H1 (cell line): Measurements from ENCODE around the gene HBEGF. TPM values are rescaled to one million over a fixed set of nuclear protein-coding genes. Genes with fewer than 3 reads are reported as not detected.

Source experiments
- CTCF ChIA-PET: fragments of 300-600 bp; sonication (Branson Sonifier 250); formaldehyde crosslinking; loops from one replicate; lab custom pipeline; 2021; ENCODE audit not compliant: partially characterized antibody; lab: Charles Lee
- POLR2A ChIA-PET: fragments of 300-600 bp; sonication (Branson Sonifier 250); formaldehyde crosslinking; loops from one replicate; lab custom pipeline; 2021; ENCODE audit warnings: inconsistent platforms; ENCODE audit not compliant: partially characterized antibody; lab: Charles Lee
- DNase-seq, 2 experiments: peaks; one replicate each; pipeline versions ENCODE4 v3.0.0 to v3.0.0-alpha.2; 2010 to 2022; ENCODE audit warnings: low spot score in 2 of 2, low read depth in 1 of 2, mixed read lengths in 1 of 2
- FAIRE-seq: peaks from 2 replicates; lab custom pipeline; 2011; peaks lifted over from hg19 to GRCh38; lab: Jason Lieb, UNC
- H2AFZ ChIP-seq: 2 replicates; pipeline ENCODE4 v1.8.1; 2012; ENCODE audit warnings: low read length, inconsistent platforms
- H2AK5ac ChIP-seq: 2 replicates; pipeline ENCODE4 v1.6.1; 2013; ENCODE audit warnings: low read depth, low read length
- H2BK120ac ChIP-seq: replicated peaks from 2 replicates; pipeline ENCODE3; 2013; ENCODE audit warnings: low read depth, low read length, inconsistent platforms
- H2BK12ac ChIP-seq: 2 replicates; pipeline ENCODE4 v1.6.1; 2013; ENCODE audit warnings: low read depth, low read length
- H2BK15ac ChIP-seq: 2 replicates; pipeline ENCODE4 v1.6.1; 2013; ENCODE audit warnings: low read length
- H2BK20ac ChIP-seq: 2 replicates; pipeline ENCODE4 v1.6.1; 2013; ENCODE audit warnings: low read length
- H2BK5ac ChIP-seq: 2 replicates; pipeline ENCODE4 v1.6.1; 2013; ENCODE audit warnings: low read depth, low read length
- H3K14ac ChIP-seq: 2 replicates; pipeline ENCODE4 v1.6.1; 2013; ENCODE audit warnings: inconsistent platforms; ENCODE audit not compliant: insufficient read length
- H3K18ac ChIP-seq: 2 replicates; pipeline ENCODE4 v1.6.1; 2013; ENCODE audit warnings: low read length; ENCODE audit errors: extremely low read depth
- H3K23ac ChIP-seq: 2 replicates; pipeline ENCODE4 v1.6.1; 2013; ENCODE audit warnings: inconsistent platforms; ENCODE audit not compliant: insufficient read length
- H3K23me2 ChIP-seq: 2 replicates; pipeline ENCODE4 v1.6.1; 2013; ENCODE audit warnings: low read depth, low read length
- H3K27ac ChIP-seq: 2 replicates; pipeline ENCODE4 v1.6.1; 2011; ENCODE audit warnings: low read depth, low read length, inconsistent platforms
- H3K27me3 ChIP-seq, 4 experiments: replicated peaks in 1 of 4; 1 replicate in 1 of 4; 2 replicates in 3 of 4; pipeline versions ENCODE4 v1.6.1 to v1.8.1; 2011 to 2013; ENCODE audit warnings: low read length in 3 of 4, mild to moderate bottlenecking in 3 of 4, inconsistent platforms in 2 of 4, mixed read lengths in 2 of 4, moderate library complexity in 1 of 4; ENCODE audit not compliant: control insufficient read depth in 3 of 4, insufficient read depth in 3 of 4; ENCODE audit errors: extremely low read depth in 1 of 4
- H3K36me3 ChIP-seq, 4 experiments: 2 replicates each; pipeline versions ENCODE4 v1.6.1 to v1.8.1; 2011 to 2013; ENCODE audit warnings: mild to moderate bottlenecking in 4 of 4, low read length in 3 of 4, moderate library complexity in 2 of 4, control low read depth in 1 of 4, inconsistent platforms in 1 of 4; ENCODE audit not compliant: insufficient read depth in 4 of 4, control insufficient read depth in 2 of 4
- H3K4ac ChIP-seq: replicated peaks from 2 replicates; pipeline ENCODE3; 2013; ENCODE audit warnings: low read length, low read depth, mixed read lengths, inconsistent platforms; ENCODE audit not compliant: insufficient read length
- H3K4me1 ChIP-seq, 4 experiments: replicated peaks in 1 of 4; 1 replicate in 1 of 4; 2 replicates in 3 of 4; pipeline versions ENCODE4 v1.6.1 to v1.8.1; 2011 to 2013; ENCODE audit warnings: low read length in 3 of 4, inconsistent platforms in 2 of 4, mixed read lengths in 1 of 4; ENCODE audit not compliant: insufficient read depth in 4 of 4, control insufficient read depth in 3 of 4
- H3K4me2 ChIP-seq, 2 experiments: 2 replicates each; pipeline versions ENCODE4 v1.6.1 to v1.8.1; 2011 to 2013; ENCODE audit warnings: low read depth in 2 of 2, low read length in 2 of 2, control low read depth in 1 of 2, inconsistent platforms in 1 of 2, mild to moderate bottlenecking in 1 of 2; ENCODE audit not compliant: insufficient read depth in 1 of 2
- H3K4me3 ChIP-seq, 4 experiments: fragments of 200-600, 300-600 bp in 1 of 4; sonication (generic), shearing (Covaris generic), sonication (Bioruptor Twin) in 1 of 4; 2 replicates each; pipeline versions ENCODE4 v1.5.1 to v1.8.1; 2011 to 2016; ENCODE audit warnings: low read length in 4 of 4, low read depth in 3 of 4, control low read depth in 2 of 4, inconsistent platforms in 2 of 4, mild to moderate bottlenecking in 2 of 4, mixed read lengths in 1 of 4, moderate library complexity in 1 of 4; ENCODE audit not compliant: insufficient read depth in 2 of 4; ENCODE audit errors: extremely low read depth in 1 of 4
- H3K56ac ChIP-seq: replicated peaks from 2 replicates; pipeline ENCODE3; 2013; ENCODE audit warnings: low read depth, mild to moderate bottlenecking, mixed read lengths, low read length, inconsistent platforms; ENCODE audit not compliant: insufficient read length
- H3K79me1 ChIP-seq: 2 replicates; pipeline ENCODE4 v1.6.1; 2013; ENCODE audit warnings: low read depth, low read length, control low read depth
- H3K79me2 ChIP-seq, 2 experiments: 2 replicates each; pipeline versions ENCODE4 v1.6.1 to v1.8.1; 2012 to 2013; ENCODE audit warnings: low read length in 2 of 2, mild to moderate bottlenecking in 2 of 2, inconsistent platforms in 1 of 2; ENCODE audit not compliant: insufficient read depth in 2 of 2, control insufficient read depth in 1 of 2
- H3K9ac ChIP-seq, 4 experiments: replicated peaks in 1 of 4; 1 replicate in 1 of 4; 2 replicates in 3 of 4; pipeline versions ENCODE4 v1.6.1 to v1.8.1; 2011 to 2013; ENCODE audit warnings: low read depth in 3 of 4, low read length in 3 of 4, control low read depth in 2 of 4, mild to moderate bottlenecking in 2 of 4, moderate library complexity in 2 of 4, inconsistent platforms in 1 of 4; ENCODE audit errors: extremely low read depth in 1 of 4
- H3K9me3 ChIP-seq, 2 experiments: 2 replicates each; pipeline versions ENCODE4 v1.6.1 to v1.8.1; 2012 to 2013; ENCODE audit warnings: mild to moderate bottlenecking in 2 of 2, moderate library complexity in 2 of 2, control low read depth in 1 of 2, inconsistent platforms in 1 of 2, low read depth in 1 of 2, low read length in 1 of 2, mixed read lengths in 1 of 2; ENCODE audit not compliant: insufficient read depth in 2 of 2
- H4K20me1 ChIP-seq, 2 experiments: replicated peaks in 1 of 2; 2 replicates each; pipeline versions ENCODE3 to v1.8.1; 2011 to 2013; ENCODE audit warnings: inconsistent platforms in 2 of 2, low read length in 2 of 2, mild to moderate bottlenecking in 1 of 2; ENCODE audit not compliant: insufficient read depth in 2 of 2, control insufficient read depth in 1 of 2
- H4K5ac ChIP-seq: 2 replicates; pipeline ENCODE4 v1.6.1; 2013; ENCODE audit warnings: low read length, low read depth, mixed read lengths, inconsistent platforms; ENCODE audit not compliant: insufficient read length
- H4K8ac ChIP-seq: 2 replicates; pipeline ENCODE4 v1.8.0; 2013; ENCODE audit warnings: mild to moderate bottlenecking, moderate library complexity, low read length, inconsistent platforms; ENCODE audit not compliant: insufficient read depth; ENCODE audit errors: extremely low read depth
- H4K91ac ChIP-seq: replicated peaks from 2 replicates; pipeline ENCODE3; 2013; ENCODE audit warnings: low read length, mixed read lengths, inconsistent platforms; ENCODE audit not compliant: insufficient read length
- CBX8 ChIP-seq: fragments of 300-800, 300-1000 bp; sonication (generic); IDR thresholded peaks from 2 replicates; pipeline ENCODE4 v1.7.1; 2016; ENCODE audit warnings: low read depth, low read length, borderline replicate concordance
- EGR1 ChIP-seq: IDR thresholded peaks from 2 replicates; pipeline ENCODE4 v1.6.1; 2011; ENCODE audit warnings: low read depth, low read length, borderline replicate concordance
- MAFK ChIP-seq: IDR thresholded peaks from 2 replicates; pipeline ENCODE4 v1.6.1; 2012; ENCODE audit warnings: low read depth, mild to moderate bottlenecking, improper control_type of control experiment, low read length
- NANOG ChIP-seq: IDR thresholded peaks from 2 replicates; pipeline ENCODE4 v1.6.1; 2011; ENCODE audit warnings: low read length, low read depth, mild to moderate bottlenecking, inconsistent platforms; ENCODE audit not compliant: insufficient read depth, poor library complexity, severe bottlenecking
- WGBS, 2 experiments: shearing (Covaris generic) in 1 of 2; methylation state at CpG; one replicate each; pipeline versions ENCODE4 v1.1.6 to v1.1.7; 2013 to 2015; ENCODE audit warnings: low lambda C conversion rate in 2 of 2, mixed read lengths in 2 of 2, inconsistent platforms in 1 of 2, low coverage in 1 of 2, missing lambda C conversion rate in 1 of 2; ENCODE audit not compliant: insufficient replicate concordance in 2 of 2, insufficient coverage in 1 of 2, insufficient read length in 1 of 2; ENCODE audit errors: extremely low coverage in 1 of 2, missing lambda C conversion rate in 1 of 2; 5-methylcytosine and 5-hydroxymethylcytosine counted together
- polyA plus RNA-seq, 7 experiments: library from polyadenylated mRNA; depleted of rRNA in 3 of 7; stranded (reverse) in 5 of 7; unstranded in 2 of 7; fragments of >200 nt in 5 of 7; fragments of 200-250 nt in 2 of 7; gene quantifications; 1 replicate in 5 of 7; 2 replicates in 1 of 7; 4 replicates in 1 of 7; pipeline versions ENCODE4 v1.2.1 to v1.2.3, GENCODE V29; 2011 to 2013; ENCODE audit warnings: missing spikeins in 2 of 7, mixed read lengths in 2 of 7
- total RNA-seq: library from RNA; stranded (reverse); fragmentation: NEBNext Ultra II Directional; extraction: Animal tissue kit (Norgen Biotek cat#: 25700); gene quantifications from 2 replicates; pipeline ENCODE4 v1.2.1, GENCODE V29; 2021

Gene HBEGF
- total and polyA plus RNA-seq, 2 of the 8 experiments (the other 6 are each of a cell fraction or from before 2014, with no cell fraction given): 2.4 to 2.5 TPM

DNA sequence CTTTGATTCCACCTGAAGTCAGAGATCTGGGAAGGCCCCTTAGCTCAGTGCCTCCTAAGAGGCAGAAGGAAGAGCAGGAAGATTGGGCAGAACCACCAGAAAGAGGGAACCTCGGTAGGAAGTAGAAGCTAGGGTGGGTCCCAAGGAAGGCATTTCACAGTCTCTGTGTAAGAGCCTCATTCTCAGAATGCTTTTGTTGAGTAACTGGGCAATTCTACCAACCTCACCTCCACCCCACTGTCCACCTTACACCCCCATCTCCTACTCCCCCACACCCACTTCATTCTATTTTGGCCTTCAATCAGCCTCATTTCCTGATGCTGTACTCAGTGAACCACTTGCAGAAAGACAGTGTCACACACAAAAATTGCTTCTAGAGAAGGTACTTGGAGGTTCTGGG, 3.5 kb downstream of the HBEGF start:
- 73% methylated on average over 1 of the region's 1 CpG; no CpG with 5 or more reads in 1 of the 2 experiments for WGBS, 2 experiments
- Histone ChIP-seq H2BK15ac (no peak overlapping the region), H4K5ac (no peak overlapping the region), H3K23ac (no peak overlapping the region), H3K36me3 (no peaks in the 10 kb centered on the region; a peak in 1 of 8 replicates), H3K4ac (no peak overlapping the region), H3K9ac (no peak overlapping the region), H3K9me3 (no peaks in the 10 kb centered on the region), H3K14ac (no peak overlapping the region), H2BK12ac (no peak overlapping the region), H3K18ac (no peak overlapping the region), H2AK5ac (no peak overlapping the region), H3K27me3 (peaks cover 0 to 11% (median 5%) of the 10 kb centered on the region in 4 experiments; a peak in 6 of 7 replicates), H3K79me1 (no peaks in the 10 kb centered on the region; the same call in 1 of the 2 replicates), H2AFZ (no peak overlapping the region), H3K56ac (no peak overlapping the region), H2BK20ac (no peak overlapping the region), H3K4me1 (peaks cover 0 to 16% (median 6%) of the 10 kb centered on the region in 4 experiments; a peak in 5 of 7 replicates), H3K4me2 (no peak overlapping the region), H4K20me1 (peaks cover 0 to 4% of the 10 kb centered on the region in 2 experiments), H3K79me2 (no peaks in the 10 kb centered on the region), H2BK5ac (no peak overlapping the region), H4K8ac (no peak overlapping the region), H3K27ac (no peak overlapping the region), H4K91ac (no peak overlapping the region), H3K23me2 (peaks cover 4% of the 10 kb centered on the region), H2BK120ac (no peak overlapping the region), H3K4me3 (no peak overlapping the region)
- ChIA-PET CTCF (interaction anchor here (0.6 to 15.0 kb wide), 7 partner anchors 9 to 173 kb away, joined by 3 to 676 read pairs (median 7); partner anchors contain the start of genes PFDN1 and SLC4A9), POLR2A (no interaction called here)
- FAIRE-seq (no peak), DNase-seq (no peak)
- TF ChIP-seq NANOG (no peak), EGR1 (no peak), MAFK (no peak), CBX8 (no peak)
